RWPE2 (cell line): Measurements from ENCODE around the gene ZKSCAN7.
"Not testable (repeated sequence)": the region's sequence is repeated elsewhere in the genome, so short reads cannot be mapped to it uniquely, and the experiment has no call there.

ENCODE experiments used
- ATAC-seq: fragments of 200-7000 bp; cut with Tn5 transposase; 3 replicates; pipeline ENCODE4 v1.9.1; 2021; ENCODE audit warnings: low read depth
- DNase-seq: peaks from one replicate; pipeline ENCODE4 v3.0.0-alpha.2; 2020; ENCODE audit warnings: low spot score
- H3K27ac ChIP-seq: fragments of 450-650 bp; 2 replicates; pipeline ENCODE4 v1.5.1; 2017; ENCODE audit warnings: mild to moderate bottlenecking; ENCODE audit not compliant: poor library complexity, severe bottlenecking
- H3K27me3 ChIP-seq: fragments of 250-450 bp; sonication (Bioruptor Pico); 2 replicates; pipeline ENCODE4 v1.5.1; 2021; ENCODE audit warnings: mild to moderate bottlenecking, moderate library complexity; ENCODE audit not compliant: insufficient read depth, poor library complexity, severe bottlenecking
- H3K36me3 ChIP-seq: fragments of 250-450 bp; sonication (Bioruptor Pico); 2 replicates; pipeline ENCODE4 v1.5.1; 2020; ENCODE audit warnings: low read depth, mild to moderate bottlenecking, moderate library complexity
- H3K4me1 ChIP-seq: fragments of 250-450 bp; sonication (Bioruptor Pico); 2 replicates; pipeline ENCODE4 v1.5.1; 2021; ENCODE audit warnings: mild to moderate bottlenecking, moderate library complexity; ENCODE audit not compliant: insufficient read depth, poor library complexity, severe bottlenecking
- H3K4me3 ChIP-seq: fragments of 250-450 bp; sonication (Bioruptor Pico); 2 replicates; pipeline ENCODE4 v1.5.1; 2021; ENCODE audit warnings: mild to moderate bottlenecking, moderate library complexity; ENCODE audit not compliant: severe bottlenecking
- H3K9me3 ChIP-seq: fragments of 250-450 bp; sonication (Bioruptor Pico); 2 replicates; pipeline ENCODE4 v1.5.1; 2021; ENCODE audit warnings: mild to moderate bottlenecking, moderate library complexity; ENCODE audit not compliant: severe bottlenecking
- CTCF ChIP-seq: fragments of 450-650 bp; IDR thresholded peaks from one replicate; pipeline ENCODE4 v1.5.1; 2017; ENCODE audit warnings: mild to moderate bottlenecking, moderate library complexity; ENCODE audit not compliant: poor library complexity, severe bottlenecking

The ZKSCAN7 gene

GRCh38 chr3:44521721-44522120, 33.3 kb upstream of the ZKSCAN7 start:
- no peaks in the 10 kb centered on the region for H3K27me3 ChIP-seq
- DNase-seq, result no peak
- no peaks in the 10 kb centered on the region for H3K36me3 ChIP-seq
- H3K4me3 ChIP-seq, result no peak overlapping the region
- H3K9me3 ChIP-seq, result peaks cover 3% of the 10 kb centered on the region
- TF ChIP-seq CTCF, result no peak
- H3K27ac ChIP-seq, result no peak overlapping the region
- no peaks in the 10 kb centered on the region for H3K4me1 ChIP-seq
- ATAC-seq, result no peak

DNA sequence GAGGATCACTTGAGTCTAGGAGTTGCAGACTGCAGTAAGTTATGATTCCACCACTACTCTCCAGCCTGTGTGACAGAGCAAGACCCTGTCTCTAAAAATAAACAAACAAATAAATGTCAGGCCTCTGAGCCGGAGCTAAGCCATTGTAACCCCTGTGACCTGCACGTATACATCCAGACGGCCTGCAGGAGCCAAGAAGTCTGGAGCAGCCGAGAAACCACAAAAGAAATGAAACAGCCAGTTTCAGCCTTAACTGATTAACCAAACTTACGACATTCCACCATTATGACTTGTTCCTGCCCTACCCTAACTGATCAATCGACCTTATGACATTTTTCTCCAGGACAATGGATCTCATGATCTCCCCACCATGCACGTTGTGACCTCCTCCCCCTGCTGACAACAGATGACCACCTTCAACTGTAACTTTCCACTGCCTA, 32.5 kb upstream of the ZKSCAN7 start:
- TF ChIP-seq CTCF, result no peak
- Histone ChIP-seq H3K36me3 (no peaks in the 10 kb centered on the region), H3K27ac (no peak overlapping the region), H3K4me3 (no peak overlapping the region), H3K27me3 (no peaks in the 10 kb centered on the region), H3K4me1 (no peaks in the 10 kb centered on the region), H3K9me3 (no peaks in the 10 kb centered on the region)
- no peak for ATAC-seq
- no peak for DNase-seq

- no peaks in the 10 kb centered on the region for H3K4me1 ChIP-seq
- H3K4me3 ChIP-seq, result no peak overlapping the region
- ATAC-seq, result no peak
- no peak overlapping the region for H3K27ac ChIP-seq
- H3K27me3 ChIP-seq, result no peaks in the 10 kb centered on the region
- H3K9me3 ChIP-seq, result no peaks in the 10 kb centered on the region
- TF ChIP-seq CTCF, result no peak
- no peaks in the 10 kb centered on the region for H3K36me3 ChIP-seq
- DNase-seq, result no peak
Measured at GRCh38 chr3:44525060-44525459, 29.9 kb upstream of the ZKSCAN7 start.

- Histone ChIP-seq H3K36me3 (no peaks in the 10 kb centered on the region), H3K9me3 (no peaks in the 10 kb centered on the region), H3K4me3 (no peak overlapping the region), H3K27me3 (no peaks in the 10 kb centered on the region), H3K4me1 (no peaks in the 10 kb centered on the region), H3K27ac (no peak overlapping the region)
- no peak for DNase-seq
- no peak for ATAC-seq
- TF ChIP-seq CTCF, result peak; percentile 23
Measured at GRCh38 chr3:44529927-44530326, 25.1 kb upstream of the ZKSCAN7 start.

- H3K4me3 ChIP-seq, result no peak overlapping the region
- no peak for ATAC-seq
Measured at GRCh38 chr3:44530911-44531310, 24.1 kb upstream of the ZKSCAN7 start.

DNA sequence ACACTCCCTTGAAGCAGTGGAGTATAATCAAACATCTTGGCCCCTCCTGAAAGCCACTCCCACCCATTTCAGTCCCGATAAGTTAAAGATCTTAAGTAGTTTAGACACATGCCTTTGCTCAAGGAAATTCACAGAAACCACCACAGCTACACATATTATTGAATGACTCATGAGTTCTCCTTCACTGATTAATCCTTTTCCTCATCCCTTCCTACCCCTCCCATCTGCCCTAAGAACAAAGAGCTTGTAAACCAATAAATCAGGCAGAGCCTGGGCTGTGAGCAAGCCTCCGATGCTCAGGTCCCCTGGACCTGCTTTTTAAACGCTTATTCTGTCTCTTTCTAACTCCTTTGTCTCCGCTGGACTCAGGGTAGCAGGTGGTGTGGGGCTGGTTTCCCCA, 20.3 kb upstream of the ZKSCAN7 start:
- ATAC-seq, result peak; percentile 54; the same call in 2 of the 3 replicates
- not testable (repeated sequence) for DNase-seq, H3K9me3 ChIP-seq, H3K36me3 ChIP-seq, H3K27me3 ChIP-seq, H3K4me3 ChIP-seq, H3K27ac ChIP-seq, H3K4me1 ChIP-seq

More at GRCh38 chr3:44530911-44531310, 24.1 kb upstream of the ZKSCAN7 start:
- Histone ChIP-seq H3K36me3 (no peaks in the 10 kb centered on the region), H3K4me1 (no peaks in the 10 kb centered on the region), H3K9me3 (no peaks in the 10 kb centered on the region), H3K27me3 (no peaks in the 10 kb centered on the region), H3K27ac (no peak overlapping the region)
- no peak for DNase-seq
- no peak for TF ChIP-seq CTCF
